Subcutaneous adipose tissue (tissue), 4 donors: ENCODE measurements around the gene TMEM132A. TPM values are rescaled to one million over a fixed set of nuclear protein-coding genes. Genes with fewer than 3 reads are reported as not detected.

Experiments
- CTCF ChIP-seq: fragments of 450-650 bp; IDR thresholded peaks from one replicate; pipeline ENCODE4 v1.5.1; 2016; ENCODE audit warnings: low read depth, mild to moderate bottlenecking, control low read depth, antibody characterized with exemption, moderate library complexity
- total RNA-seq, 4 donors: library from RNA; depleted of rRNA; stranded (reverse); fragments of >200 nt; gene quantifications; one replicate each; pipeline ENCODE4 v1.1.0, GENCODE V29; 2016

Gene TMEM132A
- total RNA-seq, 4 donors from 2014 or later, result 0.51 to 3.0 (median 1.3) TPM

- no peak for TF ChIP-seq CTCF
Measured at GRCh38 chr11:60913793-60914632, 10.2 kb upstream of the TMEM132A start, which contains the start of gene TMEM109. Gene TMEM109, plus strand, starts transcription at chr11:60914158. Its CDS starts 5,536 bp downstream, at chr11:60919694.

- no peak for TF ChIP-seq CTCF
Measured at GRCh38 chr11:60914633-60915247, 9.5 kb upstream of the TMEM132A start.

GRCh38 chr11:60915248-60915914, 8.9 kb upstream of the TMEM132A start:
- no peak for TF ChIP-seq CTCF

- no peak for TF ChIP-seq CTCF
Measured at GRCh38 chr11:60916669-60917206, 7.5 kb upstream of the TMEM132A start.

GRCh38 chr11:60917267-60917666, 7.0 kb upstream of the TMEM132A start:
- no peak for TF ChIP-seq CTCF

- no peak for TF ChIP-seq CTCF
Measured at GRCh38 chr11:60918251-60918938, 5.9 kb upstream of the TMEM132A start.
